GM18909 (cell line): ENCODE results near the gene BFSP2.

Experiments used
- ATAC-seq: cut with Tn5 transposase; IDR thresholded peaks from one replicate; pipeline ENCODE4 v1.9.1; 2021; ENCODE audit warnings: mild to moderate bottlenecking; ENCODE audit not compliant: unreplicated experiment, poor library complexity

BFSP2 gene

GRCh38 chr3:133448478-133449122, 48.7 kb downstream of the BFSP2 start:
- peak; percentile 94 for ATAC-seq

GRCh38 chr3:133451309-133451708, 51.5 kb downstream of the BFSP2 start:
- no peak for ATAC-seq

GRCh38 chr3:133452641-133453319, 52.9 kb downstream of the BFSP2 start:
- no peak for ATAC-seq

GRCh38 chr3:133453383-133453782, 53.5 kb downstream of the BFSP2 start:
- no peak for ATAC-seq

GRCh38 chr3:133455281-133455680, 55.4 kb downstream of the BFSP2 start:
- no peak for ATAC-seq

GRCh38 chr3:133455960-133456359, 56.1 kb downstream of the BFSP2 start:
- ATAC-seq = no peak

- no peak for ATAC-seq
Measured at GRCh38 chr3:133457025-133457424, 57.2 kb downstream of the BFSP2 start.

GRCh38 chr3:133457465-133458067, 57.7 kb downstream of the BFSP2 start:
- ATAC-seq = no peak

- no peak for ATAC-seq
Measured at GRCh38 chr3:133459400-133459799, 59.5 kb downstream of the BFSP2 start.

- no peak for ATAC-seq
Measured at GRCh38 chr3:133460809-133461208, 61.0 kb downstream of the BFSP2 start.

- no peak for ATAC-seq
Measured at GRCh38 chr3:133461291-133461690, 61.4 kb downstream of the BFSP2 start.

- ATAC-seq = no peak
Measured at GRCh38 chr3:133463347-133463860, 63.5 kb downstream of the BFSP2 start.

- peak; percentile 40 for ATAC-seq
Measured at GRCh38 chr3:133464573-133464972, 64.7 kb downstream of the BFSP2 start.

- ATAC-seq = no peak
Measured at GRCh38 chr3:133466531-133467386, 66.9 kb downstream of the BFSP2 start.

- no peak for ATAC-seq
Measured at GRCh38 chr3:133467780-133468179, 67.9 kb downstream of the BFSP2 start.

- ATAC-seq = no peak
Measured at GRCh38 chr3:133468251-133468721, 68.4 kb downstream of the BFSP2 start.

GRCh38 chr3:133469140-133469731, 69.4 kb downstream of the BFSP2 start:
- ATAC-seq = no peak

GRCh38 chr3:133472242-133472641, 72.4 kb downstream of the BFSP2 start:
- ATAC-seq = no peak

GRCh38 chr3:133472889-133473288, 73.0 kb downstream of the BFSP2 start:
- no peak for ATAC-seq
